GM19372 (cell line): Measurements from ENCODE around the gene DCLK1.
"Not testable (repeated sequence)": the region's sequence is repeated elsewhere in the genome, so short reads cannot be mapped to it uniquely, and the experiment has no call there.

Experiments
- ATAC-seq: cut with Tn5 transposase; IDR thresholded peaks from one replicate; pipeline ENCODE4 v1.9.1; 2021; ENCODE audit warnings: mild to moderate bottlenecking, low read depth, moderate library complexity; ENCODE audit not compliant: unreplicated experiment

The DCLK1 gene

DNA sequence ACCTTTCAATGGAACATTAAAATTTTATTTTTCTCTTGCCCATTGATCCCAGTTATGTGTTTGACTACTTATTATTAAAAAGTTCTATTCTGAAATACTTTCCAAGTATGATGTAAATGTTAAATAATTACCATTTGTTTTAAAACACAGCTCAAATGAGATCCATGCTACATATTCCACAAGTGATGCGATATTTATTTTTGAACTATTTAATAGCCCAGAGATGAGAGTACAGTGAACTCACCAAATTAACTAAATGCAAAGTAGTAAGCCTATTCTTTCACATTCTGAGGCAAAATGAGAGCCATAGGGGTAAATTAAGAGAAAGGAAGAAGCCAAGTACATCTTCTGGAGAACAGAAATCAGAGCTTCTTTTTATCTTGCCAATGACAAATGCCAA is 1.2 kb upstream of the DCLK1 start:
- ATAC-seq: no peak

DNA sequence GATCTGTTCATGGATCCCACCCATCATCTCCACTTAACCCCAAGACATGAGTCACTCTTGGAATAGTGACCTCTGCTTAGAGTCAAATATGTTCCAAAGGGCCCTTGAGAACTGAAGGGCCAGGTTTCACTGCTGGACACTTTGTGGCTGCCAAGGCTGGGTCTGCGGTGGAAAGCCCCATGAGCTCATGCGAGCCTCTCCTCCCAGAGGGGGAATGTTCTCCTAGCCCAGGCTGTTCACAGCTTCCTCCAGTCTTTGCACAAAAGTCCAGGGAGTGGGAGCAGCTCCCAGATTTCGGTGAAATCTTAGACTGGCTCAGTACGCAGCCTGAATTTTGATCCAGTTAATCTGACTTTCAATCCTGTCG is 732 bp upstream of the DCLK1 start:
- no peak for ATAC-seq

GRCh38 chr13:36130552-36131221 is 495 bp downstream of the DCLK1 start:
- ATAC-seq: no peak

GRCh38 chr13:36130193-36130551 is 1.0 kb downstream of the DCLK1 start:
- no peak for ATAC-seq

DNA sequence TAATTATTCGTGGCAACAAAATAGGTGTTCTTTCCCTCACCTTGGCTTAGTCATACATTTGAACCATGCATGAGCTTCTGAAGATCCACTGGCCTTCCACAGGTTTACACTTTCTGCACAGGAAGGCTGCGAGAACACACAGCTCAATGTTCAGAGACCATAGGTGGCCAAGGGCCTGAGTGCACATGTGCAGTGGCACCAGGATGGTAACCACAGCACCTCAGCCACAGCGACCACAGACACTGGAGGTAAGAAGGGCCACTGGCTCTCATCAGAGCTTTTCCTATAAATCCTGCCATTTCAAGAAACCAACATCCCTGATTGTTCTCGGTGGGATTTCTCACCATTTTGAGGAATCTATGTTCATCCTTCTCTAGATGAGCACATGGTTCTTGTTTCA is 1.6 kb downstream of the DCLK1 start:
- ATAC-seq: no peak

- no peak for ATAC-seq
These were observed 4.7 kb downstream of the DCLK1 start for GRCh38 chr13:36126491-36126890.

DNA sequence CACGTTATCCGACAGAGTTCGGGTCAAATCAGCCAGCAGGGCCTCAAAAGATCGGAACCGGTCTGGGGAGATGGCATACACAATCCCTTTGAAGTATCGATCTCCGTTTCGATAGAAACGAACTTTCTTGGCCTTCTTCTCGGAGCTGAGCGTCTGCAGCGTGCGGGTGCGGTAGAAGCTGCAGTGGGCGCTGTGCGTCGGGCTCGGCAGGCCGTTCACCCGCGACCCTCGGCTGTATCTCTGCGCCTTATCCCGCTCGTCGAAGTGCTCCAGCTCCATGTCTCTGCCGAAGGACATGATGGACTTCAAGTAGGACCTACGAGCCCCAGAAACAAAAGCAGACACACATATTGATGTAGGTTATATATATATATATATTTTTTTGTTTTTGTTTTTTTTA is 5.3 kb downstream of the DCLK1 start:
- ATAC-seq: no peak

DNA sequence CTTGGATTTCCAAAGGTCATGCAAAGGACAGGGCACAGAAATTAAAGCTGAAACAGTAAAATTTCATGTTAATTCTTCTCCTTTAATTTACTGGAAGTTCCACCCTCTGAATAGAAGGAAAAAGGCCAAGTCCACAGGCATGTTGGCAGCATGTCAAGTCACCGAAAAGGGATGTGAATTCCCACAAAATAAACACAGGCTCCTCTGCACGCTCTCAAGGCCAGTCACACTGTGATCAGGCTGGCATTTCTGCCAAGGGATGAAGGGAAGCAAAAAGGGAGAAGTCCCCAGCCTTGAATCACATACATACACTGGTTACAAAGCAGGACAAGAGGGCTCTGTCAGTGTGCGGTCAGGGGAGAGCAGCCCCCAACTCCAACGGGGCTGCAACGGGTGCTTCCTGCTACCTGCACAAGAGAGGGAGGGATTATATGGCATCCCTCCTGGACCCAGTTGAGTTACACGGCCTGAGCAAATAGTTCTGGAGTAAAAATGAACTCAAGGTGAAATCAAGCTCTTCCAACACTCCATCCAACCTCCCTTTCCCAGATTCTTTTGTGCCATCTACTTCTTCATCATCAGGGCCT is 6.9 kb downstream of the DCLK1 start:
- ATAC-seq: no peak

- ATAC-seq: no peak
These were observed 15.9 kb downstream of the DCLK1 start for GRCh38 chr13:36115306-36115705.

DNA sequence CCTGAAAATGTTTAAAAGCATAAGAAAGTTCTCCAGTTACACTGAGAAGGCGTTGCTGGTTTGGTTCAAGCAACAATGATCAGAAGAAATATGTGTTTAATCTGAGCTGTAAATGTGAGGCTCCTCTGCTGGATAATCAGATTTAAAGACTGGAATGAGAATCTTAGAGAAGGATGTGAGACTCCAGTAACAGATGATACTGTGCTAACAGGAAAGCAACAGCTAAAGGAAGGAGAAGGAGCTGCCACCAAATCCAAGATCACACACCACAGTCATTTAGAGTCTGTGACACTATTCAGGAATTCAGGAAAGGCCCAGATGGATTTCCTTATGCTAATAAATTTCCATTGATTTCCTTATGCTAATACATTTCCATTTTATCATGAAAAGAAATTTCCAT is 16.9 kb downstream of the DCLK1 start:
- no peak for ATAC-seq

GRCh38 chr13:36108954-36109353 is 22.2 kb downstream of the DCLK1 start:
- no peak for ATAC-seq

DNA sequence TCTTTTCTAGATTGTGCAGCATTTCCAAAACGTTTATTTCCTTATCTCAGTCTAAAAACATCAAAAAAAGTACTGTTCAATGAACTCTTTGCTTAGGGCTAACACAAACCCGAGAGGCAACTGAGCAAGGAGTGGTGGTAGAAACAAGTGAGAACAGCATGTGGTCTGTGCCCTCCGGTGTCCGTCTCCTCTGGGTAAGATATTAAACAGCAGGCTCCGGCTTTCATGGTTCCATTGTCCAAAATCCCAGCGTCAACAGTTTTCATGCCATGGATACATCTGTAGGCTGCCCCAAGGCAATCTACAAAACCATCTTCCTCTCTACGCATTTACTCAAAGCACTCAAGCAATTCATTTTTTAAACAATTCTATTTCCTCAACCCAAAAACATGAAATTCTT is 22.8 kb downstream of the DCLK1 start:
- ATAC-seq: no peak

- no peak for ATAC-seq
These were observed 23.7 kb downstream of the DCLK1 start for GRCh38 chr13:36107521-36107920.

DNA sequence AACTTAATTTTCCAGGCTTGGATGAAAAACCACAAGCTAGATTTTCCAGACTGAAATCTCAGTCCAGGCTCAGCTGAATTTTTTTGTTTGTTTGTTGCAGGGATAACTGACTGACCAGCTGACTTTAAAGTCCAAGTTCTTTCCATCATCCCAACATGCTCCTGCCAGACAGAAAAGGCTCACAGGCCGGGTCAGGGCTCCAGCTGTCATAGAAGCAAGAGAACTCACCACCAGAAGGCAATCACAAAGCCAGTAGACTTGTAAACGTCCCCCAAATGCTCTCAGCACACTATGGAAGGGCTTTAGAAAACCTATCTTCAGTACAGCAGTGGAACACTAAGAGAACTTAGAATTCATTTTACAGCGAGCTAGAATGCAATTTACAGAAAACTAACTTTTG is 25.5 kb downstream of the DCLK1 start:
- ATAC-seq: no peak

DNA sequence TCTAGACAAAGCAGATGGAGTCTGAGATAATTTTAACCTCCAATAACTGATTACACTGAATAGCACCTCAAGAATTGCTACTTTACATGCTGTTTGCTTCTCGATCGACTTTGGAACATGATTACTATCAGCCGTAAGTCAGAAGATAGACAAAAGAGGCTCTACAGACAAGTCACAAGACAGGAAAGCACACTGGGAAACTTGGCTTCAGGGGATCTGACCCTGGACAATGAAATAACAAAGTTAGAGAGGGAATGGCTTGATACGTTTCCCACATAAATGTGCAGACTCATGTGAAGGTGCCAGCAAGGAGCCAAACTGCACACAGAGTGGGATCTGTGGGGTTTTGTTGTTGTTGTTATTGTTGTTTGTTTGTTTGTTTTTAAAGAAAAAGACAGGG is 28.5 kb downstream of the DCLK1 start:
- ATAC-seq: no peak

GRCh38 chr13:36101907-36102306 is 29.3 kb downstream of the DCLK1 start:
- ATAC-seq: not testable (repeated sequence)

GRCh38 chr13:36101157-36101556 is 30.0 kb downstream of the DCLK1 start:
- no peak for ATAC-seq

DNA sequence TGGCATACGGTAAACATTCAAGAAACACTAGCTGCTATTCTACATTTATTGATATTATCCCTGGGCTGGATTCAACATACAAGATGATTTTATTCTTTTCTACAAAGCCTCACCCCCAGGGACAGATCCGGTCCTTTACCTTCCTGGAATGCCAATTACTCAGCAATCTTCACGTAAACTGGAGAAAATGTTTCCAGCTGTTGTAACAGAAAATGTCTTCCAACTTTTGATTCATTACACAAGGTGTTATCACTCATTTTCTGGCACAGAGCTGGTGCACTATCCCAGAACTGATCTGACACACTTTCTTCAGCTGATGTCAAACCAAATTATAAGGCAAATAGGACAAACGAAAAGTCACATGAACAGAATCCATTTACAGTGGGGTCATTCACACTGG is 33.1 kb downstream of the DCLK1 start:
- no peak for ATAC-seq

DNA sequence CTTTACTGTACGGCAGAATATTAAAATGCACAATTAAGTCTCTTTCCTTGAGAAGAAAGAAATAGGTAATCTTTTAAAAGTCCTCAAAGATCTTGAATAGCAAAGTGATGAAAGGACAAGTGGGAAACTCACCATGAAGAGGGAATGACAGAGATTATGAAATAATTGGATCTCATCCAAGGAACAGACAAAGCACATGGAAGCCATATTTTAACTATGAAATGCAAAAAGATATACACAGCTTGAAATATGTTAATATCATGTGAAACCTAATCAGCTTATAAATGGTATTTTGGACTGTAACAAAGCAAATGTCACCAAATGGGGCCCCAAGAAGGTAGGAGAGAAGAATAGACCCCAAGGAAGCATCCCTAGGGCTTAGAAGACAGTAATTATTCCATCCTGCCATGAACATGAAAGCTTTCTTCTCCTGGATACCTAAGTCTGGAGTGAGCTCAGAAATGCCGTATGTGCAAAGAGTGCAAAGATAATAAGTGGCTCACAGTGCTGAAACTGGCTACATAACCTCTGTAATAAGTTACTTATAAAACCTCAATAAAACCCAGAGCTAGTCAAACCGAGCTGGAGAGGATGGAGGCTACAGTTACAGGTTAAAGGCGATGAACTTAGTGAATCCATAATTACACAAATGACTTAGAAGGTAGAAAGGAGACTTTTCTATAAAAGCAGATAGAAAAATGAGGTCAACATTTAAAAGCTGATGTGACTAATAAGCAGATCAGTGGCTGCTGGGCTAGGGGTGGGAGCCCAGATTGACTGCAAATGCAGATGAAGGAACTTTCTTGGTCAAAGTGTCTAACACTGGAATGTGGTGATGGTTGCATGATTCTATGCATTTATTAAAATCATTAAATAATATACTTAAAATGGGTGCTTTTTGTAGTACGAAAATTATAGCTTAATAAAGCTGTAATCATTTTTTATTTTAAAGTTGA is 34.4 kb downstream of the DCLK1 start:
- no peak for ATAC-seq

GRCh38 chr13:36094478-36094877 is 36.7 kb downstream of the DCLK1 start:
- ATAC-seq: no peak

- no peak for ATAC-seq
These were observed 40.6 kb downstream of the DCLK1 start for GRCh38 chr13:36090592-36090991.
